NCI-H2196 treated with DMSO at 0.1 percent for 48 hours (cell line): ENCODE results near the gene ZNF646.

Source experiments
- DNase-seq: peaks from one replicate; lab custom pipeline; 2025; ENCODE audit not compliant: unreplicated experiment; lab: John Stamatoyannopoulos, UW

Gene ZNF646

GRCh38 chr16:31128711-31129567 lies 54.7 kb downstream of the ZNF646 start:
- DNase-seq, result no peak

DNA sequence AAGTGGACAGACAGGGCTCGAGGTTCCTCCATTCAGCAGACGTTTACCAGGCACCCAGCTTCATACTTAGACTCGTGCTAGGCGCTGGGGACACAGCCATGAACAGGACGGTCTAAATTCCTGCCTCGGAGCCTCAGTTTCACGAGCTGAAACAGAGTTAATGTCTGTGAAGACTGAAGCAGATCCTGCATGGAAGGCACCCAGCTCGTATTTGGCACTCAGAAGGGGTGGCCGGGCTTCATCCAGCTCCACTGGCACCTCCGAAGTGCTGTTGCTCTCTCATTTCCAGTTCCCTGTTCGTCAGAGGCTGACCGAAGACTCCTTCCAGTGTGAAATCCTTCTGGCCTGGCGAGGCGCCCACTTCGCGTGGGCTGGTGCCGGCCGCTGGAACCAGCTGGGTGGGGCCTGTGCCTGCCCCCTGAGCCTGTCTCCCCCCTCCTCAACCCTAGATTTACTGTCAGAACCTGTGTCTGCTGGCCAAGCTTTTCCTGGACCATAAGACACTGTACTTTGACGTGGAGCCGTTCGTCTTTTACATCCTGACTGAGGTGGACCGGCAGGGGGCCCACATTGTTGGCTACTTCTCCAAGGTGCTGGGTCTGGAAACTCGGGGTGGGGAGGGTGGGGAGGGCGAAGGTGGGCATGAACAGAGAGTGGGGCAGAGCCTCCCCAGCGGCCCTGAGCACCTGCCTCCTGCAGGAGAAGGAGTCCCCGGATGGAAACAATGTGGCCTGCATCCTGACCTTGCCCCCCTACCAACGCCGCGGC lies 55.5 kb downstream of the ZNF646 start:
- no peak for DNase-seq

GRCh38 chr16:31130336-31130891 lies 56.2 kb downstream of the ZNF646 start:
- peak; percentile 46 for DNase-seq

- DNase-seq, result peak; percentile 67
These were observed 56.7 kb downstream of the ZNF646 start for GRCh38 chr16:31130899-31131298.

DNA sequence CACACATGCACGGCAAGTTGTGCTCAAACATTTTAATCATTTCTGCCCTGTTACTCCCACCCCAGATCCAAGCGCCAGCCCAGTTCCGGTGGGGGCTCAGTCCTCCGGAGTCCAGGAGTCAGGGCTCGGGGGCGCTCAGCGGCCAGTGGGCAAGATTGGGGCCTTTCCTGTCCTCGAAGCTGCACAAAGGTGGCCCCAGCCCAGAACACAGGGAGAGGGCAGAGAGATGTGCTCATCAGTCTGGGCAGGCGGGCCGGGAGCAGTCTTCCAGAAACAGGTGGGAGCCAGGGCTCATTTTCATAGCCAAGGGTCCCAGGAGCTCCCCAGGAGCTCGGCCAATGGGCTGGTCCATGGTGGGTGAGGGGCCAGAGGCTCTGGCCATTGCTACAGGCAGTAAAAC lies 57.2 kb downstream of the ZNF646 start:
- DNase-seq, result no peak

- DNase-seq, result no peak
These were observed 57.6 kb downstream of the ZNF646 start for GRCh38 chr16:31131841-31132271.

DNA sequence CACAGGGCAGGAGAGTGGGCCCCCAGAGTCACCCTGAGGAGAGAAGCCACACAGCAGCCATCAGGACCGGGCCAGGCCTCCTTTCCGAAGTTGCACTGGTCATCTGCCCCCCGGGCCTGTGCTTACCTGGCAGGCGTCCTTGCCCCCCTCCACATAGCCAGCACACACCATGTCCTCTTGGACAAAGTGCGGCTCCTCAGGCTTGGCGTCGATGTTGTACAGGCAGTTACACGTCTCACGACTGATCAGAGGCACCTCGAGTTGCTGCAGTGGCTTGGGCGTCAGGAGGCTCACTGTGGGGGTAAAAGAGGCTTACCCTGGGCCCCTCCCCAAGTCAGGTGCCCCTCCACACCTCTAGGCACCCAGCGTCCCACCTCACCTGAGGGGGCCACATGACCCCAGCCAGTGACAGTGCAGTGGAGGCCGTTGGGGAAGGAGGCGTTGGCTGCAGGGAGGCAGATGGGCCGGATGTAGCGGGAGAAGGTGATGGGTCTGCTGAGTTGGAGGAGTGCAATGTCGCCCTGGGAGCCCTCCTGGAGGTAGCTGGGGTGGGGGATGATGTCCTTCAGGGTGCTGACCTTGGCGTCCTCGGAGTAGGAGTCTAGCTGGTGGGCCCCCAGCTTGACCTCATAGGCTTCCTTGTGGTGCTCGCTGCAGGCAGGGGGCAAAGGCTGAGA lies 58.2 kb downstream of the ZNF646 start:
- no peak for DNase-seq

GRCh38 chr16:31133046-31133501 lies 58.9 kb downstream of the ZNF646 start:
- no peak for DNase-seq
